Measurements from ENCODE around the gene CCDC32. TPM values are rescaled to one million over a fixed set of nuclear protein-coding genes. Genes with fewer than 3 reads are reported as not detected.

Gene CCDC32
- total and polyA plus RNA-seq, 2 donors (not counting 1 experiment from before 2014, with no cell fraction given), result 14.5 to 20.7 TPM

DNA sequence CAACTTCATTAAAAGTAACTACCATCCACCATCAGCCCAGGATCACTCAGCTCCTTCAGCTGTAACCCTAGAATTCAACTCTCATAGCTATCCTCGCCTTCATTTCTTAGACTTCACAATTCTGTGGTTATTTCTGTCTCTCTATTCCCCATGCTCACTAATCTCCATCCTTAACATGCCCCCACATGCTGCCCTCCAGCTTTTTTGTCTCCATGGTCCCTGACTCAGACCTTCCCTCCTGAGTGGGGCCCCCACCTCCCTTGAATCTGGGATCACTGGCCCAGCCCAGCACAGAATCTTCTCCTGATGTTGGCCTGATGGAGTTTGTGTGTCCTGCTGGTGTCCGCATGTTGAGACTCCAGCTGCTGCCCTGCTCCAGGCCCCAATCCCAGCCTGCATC is 52.4 kb downstream of the CCDC32 start:
- H3K36me3 ChIP-seq (ENCODE audit: control insufficient read depth, insufficient read depth, low read length), result no peaks in the 10 kb centered on the region
- H2AFZ ChIP-seq (ENCODE audit: low read length), result no peak overlapping the region
- no peaks in the 10 kb centered on the region for H3K79me2 ChIP-seq (ENCODE audit: control insufficient read depth, insufficient read depth, low read length)
- H3K9me3 ChIP-seq (ENCODE audit: control insufficient read depth, insufficient read depth, low read depth, low read length), result no peaks in the 10 kb centered on the region
- no peaks in the 10 kb centered on the region for H4K20me1 ChIP-seq (ENCODE audit: control insufficient read depth, extremely low read depth, insufficient read depth, low read length)
- DNase-seq (ENCODE audit: low read depth in 2 of 2), result no peak
- no peaks in the 10 kb centered on the region for H3K27me3 ChIP-seq (ENCODE audit: control insufficient read depth, insufficient read depth, low read length)
- peaks cover 2% of the 10 kb centered on the region for H3K4me1 ChIP-seq (ENCODE audit: control insufficient read depth, extremely low read depth, insufficient read depth, low read length)
- TF ChIP-seq EZH2 (IDR thresholded peaks at IDR 0.05; ENCODE audit: low read length, missing control alignments), result no peak
- TF ChIP-seq, protein P1, sequence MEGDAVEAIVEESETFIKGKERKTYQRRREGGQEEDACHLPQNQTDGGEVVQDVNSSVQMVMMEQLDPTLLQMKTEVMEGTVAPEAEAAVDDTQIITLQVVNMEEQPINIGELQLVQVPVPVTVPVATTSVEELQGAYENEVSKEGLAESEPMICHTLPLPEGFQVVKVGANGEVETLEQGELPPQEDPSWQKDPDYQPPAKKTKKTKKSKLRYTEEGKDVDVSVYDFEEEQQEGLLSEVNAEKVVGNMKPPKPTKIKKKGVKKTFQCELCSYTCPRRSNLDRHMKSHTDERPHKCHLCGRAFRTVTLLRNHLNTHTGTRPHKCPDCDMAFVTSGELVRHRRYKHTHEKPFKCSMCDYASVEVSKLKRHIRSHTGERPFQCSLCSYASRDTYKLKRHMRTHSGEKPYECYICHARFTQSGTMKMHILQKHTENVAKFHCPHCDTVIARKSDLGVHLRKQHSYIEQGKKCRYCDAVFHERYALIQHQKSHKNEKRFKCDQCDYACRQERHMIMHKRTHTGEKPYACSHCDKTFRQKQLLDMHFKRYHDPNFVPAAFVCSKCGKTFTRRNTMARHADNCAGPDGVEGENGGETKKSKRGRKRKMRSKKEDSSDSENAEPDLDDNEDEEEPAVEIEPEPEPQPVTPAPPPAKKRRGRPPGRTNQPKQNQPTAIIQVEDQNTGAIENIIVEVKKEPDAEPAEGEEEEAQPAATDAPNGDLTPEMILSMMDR (conservative IDR thresholded peaks at IDR 0.05 in 1 of 2, IDR thresholded peaks at IDR 0.05 in 1 of 2; ENCODE audit: low read depth in 1 of 2, low read length in 2 of 2), result no peak
- no peak overlapping the region for H3K4me3 ChIP-seq (replicated peaks in 1 of 4; ENCODE audit: control extremely low read depth in 1 of 4, insufficient read depth in 1 of 4, low read depth in 3 of 4, low read length in 4 of 4)
- H3K4me2 ChIP-seq (ENCODE audit: extremely low read depth, insufficient read depth, low read length), result no peak overlapping the region
- no peak overlapping the region for H3K9ac ChIP-seq (ENCODE audit: insufficient read depth, low read length)
- no peak overlapping the region for H3K27ac ChIP-seq (ENCODE audit: insufficient read depth, low read length)

DNA sequence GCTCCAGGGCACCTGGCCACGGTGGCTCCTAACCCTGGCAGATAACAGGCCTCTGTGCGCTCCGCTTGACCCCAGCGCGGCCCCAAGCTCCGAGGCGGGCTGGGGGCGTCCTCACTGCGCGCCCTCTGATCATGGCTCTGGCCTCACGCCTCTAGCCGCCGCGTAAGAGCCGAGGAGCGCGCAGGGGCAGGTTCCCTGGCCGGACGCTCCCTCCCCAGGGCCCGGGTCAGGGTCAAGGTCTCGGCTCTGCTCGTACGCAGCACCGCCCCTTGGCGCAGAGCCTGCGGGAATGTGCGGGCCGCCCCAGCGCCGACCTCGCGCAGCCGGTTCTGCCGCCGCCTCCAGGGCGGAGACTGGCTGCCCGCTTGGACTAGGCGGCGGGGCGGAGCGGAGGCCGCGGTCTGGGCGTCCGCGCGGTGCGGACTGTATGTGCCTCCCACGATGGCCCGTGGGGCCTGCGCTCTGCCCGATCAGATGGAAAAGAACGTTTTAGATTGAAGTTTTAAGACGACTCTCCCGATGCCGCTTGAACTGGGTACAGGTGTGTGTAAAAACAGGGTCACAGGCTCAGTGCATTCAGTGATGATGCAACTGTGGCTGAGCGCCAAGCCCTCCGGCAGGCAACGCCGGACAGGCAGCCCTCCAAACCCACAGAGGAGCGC is 53.2 kb downstream of the CCDC32 start:
- H3K36me3 ChIP-seq (ENCODE audit: control insufficient read depth, insufficient read depth, low read length), result no peaks in the 10 kb centered on the region
- no peaks in the 10 kb centered on the region for H3K79me2 ChIP-seq (ENCODE audit: control insufficient read depth, insufficient read depth, low read length)
- H3K9ac ChIP-seq (ENCODE audit: insufficient read depth, low read length), result no peak overlapping the region
- H3K4me2 ChIP-seq (ENCODE audit: extremely low read depth, insufficient read depth, low read length), result peak overlapping the region; percentile 91
- H2AFZ ChIP-seq (ENCODE audit: low read length), result peak overlapping the region; percentile 63
- H3K4me3 ChIP-seq (replicated peaks in 1 of 4; ENCODE audit: control extremely low read depth in 1 of 4, insufficient read depth in 1 of 4, low read depth in 3 of 4, low read length in 4 of 4), result peak overlapping the region; percentile 29 to 60 (median 34)
- no peaks in the 10 kb centered on the region for H3K9me3 ChIP-seq (ENCODE audit: control insufficient read depth, insufficient read depth, low read depth, low read length)
- no peak overlapping the region for H3K27ac ChIP-seq (ENCODE audit: insufficient read depth, low read length)
- TF ChIP-seq EZH2 (IDR thresholded peaks at IDR 0.05; ENCODE audit: low read length, missing control alignments), result no peak
- TF ChIP-seq, protein P1 (conservative IDR thresholded peaks at IDR 0.05 in 1 of 2, IDR thresholded peaks at IDR 0.05 in 1 of 2; ENCODE audit: low read depth in 1 of 2, low read length in 2 of 2), result no peak
- H3K4me1 ChIP-seq (ENCODE audit: control insufficient read depth, extremely low read depth, insufficient read depth, low read length), result peaks cover 2% of the 10 kb centered on the region
- no peaks in the 10 kb centered on the region for H3K27me3 ChIP-seq (ENCODE audit: control insufficient read depth, insufficient read depth, low read length)
- DNase-seq (ENCODE audit: low read depth in 2 of 2), result peak; percentile 33 to 50
- H4K20me1 ChIP-seq (ENCODE audit: control insufficient read depth, extremely low read depth, insufficient read depth, low read length), result no peaks in the 10 kb centered on the region

DNA sequence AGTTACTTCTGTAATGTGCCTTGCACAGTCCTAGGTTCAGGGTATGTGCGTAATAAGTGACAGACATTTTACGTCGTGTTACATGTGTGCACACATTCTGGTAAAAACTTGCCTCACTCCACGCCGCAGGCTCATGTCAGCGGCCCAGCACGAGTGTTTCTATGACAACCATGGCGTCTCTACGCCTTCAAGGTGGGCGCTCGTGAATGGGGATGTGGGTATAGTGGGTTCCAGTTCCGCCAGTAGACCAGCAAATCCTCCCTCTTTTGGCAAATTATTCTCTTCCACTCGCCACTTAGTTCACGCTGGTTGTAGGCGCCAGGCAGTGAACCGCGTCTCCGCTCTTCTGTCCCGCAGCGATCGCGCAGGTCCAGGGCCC is 53.8 kb downstream of the CCDC32 start:
- DNase-seq (ENCODE audit: low read depth in 2 of 2), result no peak
- no peaks in the 10 kb centered on the region for H4K20me1 ChIP-seq (ENCODE audit: control insufficient read depth, extremely low read depth, insufficient read depth, low read length)
- H3K79me2 ChIP-seq (ENCODE audit: control insufficient read depth, insufficient read depth, low read length), result no peaks in the 10 kb centered on the region
- H2AFZ ChIP-seq (ENCODE audit: low read length), result peak overlapping the region; percentile 63
- H3K27me3 ChIP-seq (ENCODE audit: control insufficient read depth, insufficient read depth, low read length), result no peaks in the 10 kb centered on the region
- H3K4me2 ChIP-seq (ENCODE audit: extremely low read depth, insufficient read depth, low read length), result peak overlapping the region; percentile 91
- H3K4me3 ChIP-seq (replicated peaks in 1 of 4; ENCODE audit: control extremely low read depth in 1 of 4, insufficient read depth in 1 of 4, low read depth in 3 of 4, low read length in 4 of 4), result peak overlapping the region; percentile 23 to 60 (median 32)
- no peaks in the 10 kb centered on the region for H3K9me3 ChIP-seq (ENCODE audit: control insufficient read depth, insufficient read depth, low read depth, low read length)
- H3K36me3 ChIP-seq (ENCODE audit: control insufficient read depth, insufficient read depth, low read length), result no peaks in the 10 kb centered on the region
- peaks cover 2% of the 10 kb centered on the region for H3K4me1 ChIP-seq (ENCODE audit: control insufficient read depth, extremely low read depth, insufficient read depth, low read length)
- no peak overlapping the region for H3K9ac ChIP-seq (ENCODE audit: insufficient read depth, low read length)
- TF ChIP-seq EZH2 (IDR thresholded peaks at IDR 0.05; ENCODE audit: low read length, missing control alignments), result no peak
- TF ChIP-seq, protein P1 (conservative IDR thresholded peaks at IDR 0.05 in 1 of 2, IDR thresholded peaks at IDR 0.05 in 1 of 2; ENCODE audit: low read depth in 1 of 2, low read length in 2 of 2), result no peak
- H3K27ac ChIP-seq (ENCODE audit: insufficient read depth, low read length), result no peak overlapping the region
